Type B pancreatic cell (in vitro differentiated cells): ENCODE data around the gene TTLL8. TPM values are rescaled to one million over a fixed set of nuclear protein-coding genes. Genes with fewer than 3 reads are reported as not detected.

Experiments
- DNase-seq: peaks from one replicate; pipeline ENCODE4 v3.0.0; 2021; ENCODE audit warnings: mixed read lengths; ENCODE audit not compliant: unreplicated experiment; ENCODE audit errors: extremely low spot score
- H3K27ac Mint-ChIP-seq: 2 replicates; pipeline ENCODE4 v1.8.0; 2021; ENCODE audit warnings: mild to moderate bottlenecking, mixed read lengths
- H3K27me3 Mint-ChIP-seq: 2 replicates; pipeline ENCODE4 v1.8.0; 2021; ENCODE audit warnings: mixed read lengths
- H3K36me3 Mint-ChIP-seq: 2 replicates; pipeline ENCODE4 v1.8.0; 2021; ENCODE audit warnings: mixed read lengths
- H3K4me1 Mint-ChIP-seq: one replicate; pipeline ENCODE4 v1.8.0; 2021; ENCODE audit warnings: mixed read lengths; ENCODE audit not compliant: unreplicated experiment
- H3K4me3 Mint-ChIP-seq: 2 replicates; pipeline ENCODE4 v1.8.0; 2021; ENCODE audit warnings: mild to moderate bottlenecking, mixed read lengths
- H3K9me3 Mint-ChIP-seq: 2 replicates; pipeline ENCODE4 v1.8.0; 2021; ENCODE audit warnings: mixed read lengths
- CTCF ChIP-seq: fragments of 200-600 bp; sonication (generic); conservative IDR thresholded peaks from 2 replicates; pipeline ENCODE4 v1.5.0; 2021; ENCODE audit warnings: antibody characterized with exemption, mild to moderate bottlenecking
- total RNA-seq: library from RNA; stranded (reverse); gene quantifications from 2 replicates; pipeline ENCODE4 v1.2.1, GENCODE V29; 2021; ENCODE audit warnings: low replicate concordance

Gene TTLL8
- total RNA-seq, 1 donor from 2014 or later = not detected

GRCh38 chr22:50040717-50041116 is 17.4 kb downstream of the TTLL8 start:
- peaks cover 20% of the 10 kb centered on the region for H3K27me3 Mint-ChIP-seq
- H3K9me3 Mint-ChIP-seq = peaks cover 4% of the 10 kb centered on the region
- DNase-seq = no peak
- no peaks in the 10 kb centered on the region for H3K36me3 Mint-ChIP-seq
- no peaks in the 10 kb centered on the region for H3K4me1 Mint-ChIP-seq
- TF ChIP-seq CTCF = no peak
- H3K4me3 Mint-ChIP-seq = no peak overlapping the region
- no peak overlapping the region for H3K27ac Mint-ChIP-seq

GRCh38 chr22:50039669-50040443 is 18.2 kb downstream of the TTLL8 start:
- peaks cover 20% of the 10 kb centered on the region for H3K27me3 Mint-ChIP-seq
- H3K4me1 Mint-ChIP-seq = no peaks in the 10 kb centered on the region
- no peak overlapping the region for H3K4me3 Mint-ChIP-seq
- H3K36me3 Mint-ChIP-seq = no peaks in the 10 kb centered on the region
- peaks cover 4% of the 10 kb centered on the region for H3K9me3 Mint-ChIP-seq
- no peak overlapping the region for H3K27ac Mint-ChIP-seq
- no peak for DNase-seq
- no peak for TF ChIP-seq CTCF

- Mint-ChIP-seq H3K27ac (no peak overlapping the region), H3K4me1 (no peaks in the 10 kb centered on the region), H3K36me3 (no peaks in the 10 kb centered on the region), H3K27me3 (peaks cover 5% of the 10 kb centered on the region), H3K4me3 (no peak overlapping the region), H3K9me3 (no peaks in the 10 kb centered on the region)
- no peak for DNase-seq
- no peak for TF ChIP-seq CTCF
Measured at GRCh38 chr22:50035976-50036724, 21.9 kb downstream of the TTLL8 start.

GRCh38 chr22:50035131-50035881 is 22.8 kb downstream of the TTLL8 start:
- Mint-ChIP-seq H3K9me3 (no peaks in the 10 kb centered on the region), H3K27ac (no peak overlapping the region), H3K36me3 (no peaks in the 10 kb centered on the region), H3K4me1 (no peaks in the 10 kb centered on the region), H3K27me3 (peaks cover 5% of the 10 kb centered on the region), H3K4me3 (no peak overlapping the region)
- no peak for TF ChIP-seq CTCF
- DNase-seq = no peak

- Mint-ChIP-seq H3K27ac (no peak overlapping the region), H3K4me1 (no peaks in the 10 kb centered on the region), H3K9me3 (no peaks in the 10 kb centered on the region), H3K36me3 (no peaks in the 10 kb centered on the region), H3K4me3 (no peak overlapping the region), H3K27me3 (peaks cover 10% of the 10 kb centered on the region)
- no peak for DNase-seq
- TF ChIP-seq CTCF = no peak
Measured at GRCh38 chr22:50034126-50035081, 23.7 kb downstream of the TTLL8 start.
